Liver (tissue), 3 donors: Measurements from ENCODE around the gene BLTP3A.
"Not testable (repeated sequence)": the region's sequence is repeated elsewhere in the genome, so short reads cannot be mapped to it uniquely, and the experiment has no call there.

Experiments used
- HNF4G ChIP-seq: IDR thresholded peaks from 2 replicates; pipeline ENCODE4 v1.6.1; 2016; ENCODE audit warnings: antibody characterized with exemption
- TAF1 ChIP-seq: conservative IDR thresholded peaks from 2 replicates; pipeline ENCODE4 v1.6.1; 2016; ENCODE audit warnings: antibody characterized with exemption, mild to moderate bottlenecking
- TF ChIP-seq, protein P1 (sequence below): fragments of 150-350 bp; IDR thresholded peaks from 2 replicates; pipeline ENCODE4 v1.5.1; 2017; ENCODE audit warnings: improper control_type of control experiment, low read depth, low read length; ENCODE audit not compliant: missing input control
- TF ChIP-seq, protein P2 (sequence below): IDR thresholded peaks from 2 replicates; pipeline ENCODE4 v1.6.1; 2016; ENCODE audit warnings: antibody characterized with exemption
- donor health status: healthy.
- donor health status: healthy.

DNA sequence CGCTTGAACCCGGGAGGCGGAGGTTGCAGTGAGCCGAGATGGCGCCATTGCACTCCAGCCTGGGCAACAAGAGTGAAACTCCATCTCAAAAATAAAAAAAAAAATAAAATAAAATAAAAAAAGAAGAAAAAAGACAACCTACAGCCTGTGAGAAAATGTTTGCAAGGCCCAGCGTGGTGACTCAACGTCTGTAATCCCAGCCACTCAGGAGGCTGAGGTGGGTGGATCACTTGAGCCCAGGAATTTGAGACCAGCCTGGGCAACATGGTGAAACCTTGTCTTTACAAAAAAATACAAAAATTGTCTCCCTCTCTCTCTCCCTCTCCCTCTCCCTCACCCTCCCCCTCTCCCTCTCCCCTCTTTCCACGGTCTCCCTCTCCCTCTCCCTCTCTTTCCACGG, 6.5 kb upstream of the BLTP3A start:
- TF ChIP-seq, protein P1, sequence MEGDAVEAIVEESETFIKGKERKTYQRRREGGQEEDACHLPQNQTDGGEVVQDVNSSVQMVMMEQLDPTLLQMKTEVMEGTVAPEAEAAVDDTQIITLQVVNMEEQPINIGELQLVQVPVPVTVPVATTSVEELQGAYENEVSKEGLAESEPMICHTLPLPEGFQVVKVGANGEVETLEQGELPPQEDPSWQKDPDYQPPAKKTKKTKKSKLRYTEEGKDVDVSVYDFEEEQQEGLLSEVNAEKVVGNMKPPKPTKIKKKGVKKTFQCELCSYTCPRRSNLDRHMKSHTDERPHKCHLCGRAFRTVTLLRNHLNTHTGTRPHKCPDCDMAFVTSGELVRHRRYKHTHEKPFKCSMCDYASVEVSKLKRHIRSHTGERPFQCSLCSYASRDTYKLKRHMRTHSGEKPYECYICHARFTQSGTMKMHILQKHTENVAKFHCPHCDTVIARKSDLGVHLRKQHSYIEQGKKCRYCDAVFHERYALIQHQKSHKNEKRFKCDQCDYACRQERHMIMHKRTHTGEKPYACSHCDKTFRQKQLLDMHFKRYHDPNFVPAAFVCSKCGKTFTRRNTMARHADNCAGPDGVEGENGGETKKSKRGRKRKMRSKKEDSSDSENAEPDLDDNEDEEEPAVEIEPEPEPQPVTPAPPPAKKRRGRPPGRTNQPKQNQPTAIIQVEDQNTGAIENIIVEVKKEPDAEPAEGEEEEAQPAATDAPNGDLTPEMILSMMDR, result not testable (repeated sequence)
- TF ChIP-seq TAF1, HNF4G: not testable (repeated sequence)
- TF ChIP-seq, protein P2, sequence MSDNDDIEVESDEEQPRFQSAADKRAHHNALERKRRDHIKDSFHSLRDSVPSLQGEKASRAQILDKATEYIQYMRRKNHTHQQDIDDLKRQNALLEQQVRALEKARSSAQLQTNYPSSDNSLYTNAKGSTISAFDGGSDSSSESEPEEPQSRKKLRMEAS, result not testable (repeated sequence)
